Trophoblast cell (in vitro differentiated cells and primary cell): ENCODE results near the gene CCDC106.
A peak's percentile ranks its signal among the peaks of the same experiment; 100 is the strongest.

Experiments
- DNase-seq, 2 donors: peaks; one replicate each; pipeline ENCODE4 v3.0.0-alpha.2; 2016
- H2AFZ ChIP-seq: 2 replicates; pipeline ENCODE4 v1.6.1; 2013; ENCODE audit warnings: low read length, moderate library complexity, mild to moderate bottlenecking; ENCODE audit not compliant: insufficient read depth, poor library complexity
- H2AK5ac ChIP-seq: 2 replicates; pipeline ENCODE4 v1.6.1; 2013; ENCODE audit warnings: mild to moderate bottlenecking, low read length
- H2BK120ac ChIP-seq: 2 replicates; pipeline ENCODE4 v1.6.1; 2013; ENCODE audit warnings: low read length, mild to moderate bottlenecking, moderate library complexity; ENCODE audit not compliant: insufficient read depth, poor library complexity
- H2BK12ac ChIP-seq: 2 replicates; pipeline ENCODE4 v1.6.1; 2013; ENCODE audit warnings: mild to moderate bottlenecking, low read length, moderate library complexity
- H2BK5ac ChIP-seq: 2 replicates; pipeline ENCODE4 v1.6.1; 2013; ENCODE audit warnings: low read length, low read depth, moderate library complexity, mild to moderate bottlenecking; ENCODE audit not compliant: poor library complexity
- H3K14ac ChIP-seq: 2 replicates; pipeline ENCODE4 v1.6.1; 2013; ENCODE audit warnings: mild to moderate bottlenecking, low read length
- H3K18ac ChIP-seq: 2 replicates; pipeline ENCODE4 v1.6.1; 2013; ENCODE audit warnings: mild to moderate bottlenecking, low read length
- H3K23ac ChIP-seq: 2 replicates; pipeline ENCODE4 v1.6.1; 2013; ENCODE audit warnings: low read length
- H3K27ac ChIP-seq: 2 replicates; pipeline ENCODE4 v1.5.1; 2013; ENCODE audit warnings: low read depth, mild to moderate bottlenecking, inconsistent platforms, low read length, moderate library complexity
- H3K27me3 ChIP-seq: 2 replicates; pipeline ENCODE4 v1.6.1; 2013; ENCODE audit warnings: inconsistent platforms, mild to moderate bottlenecking, low read length, moderate library complexity; ENCODE audit not compliant: insufficient read depth
- H3K36me3 ChIP-seq, 2 experiments: 1 replicate in 1 of 2; 2 replicates in 1 of 2; pipeline ENCODE4 v1.6.1; 2013; ENCODE audit warnings: low read length in 2 of 2, mild to moderate bottlenecking in 2 of 2, moderate library complexity in 1 of 2; ENCODE audit not compliant: insufficient read depth in 2 of 2, control insufficient read depth in 1 of 2
- H3K4ac ChIP-seq: 2 replicates; pipeline ENCODE4 v1.6.1; 2013; ENCODE audit warnings: low read depth, mild to moderate bottlenecking, low read length, moderate library complexity
- H3K4me1 ChIP-seq, 2 experiments: 1 replicate in 1 of 2; 2 replicates in 1 of 2; pipeline ENCODE4 v1.6.1; 2013; ENCODE audit warnings: low read length in 2 of 2, mild to moderate bottlenecking in 2 of 2, moderate library complexity in 1 of 2; ENCODE audit not compliant: insufficient read depth in 2 of 2, control insufficient read depth in 1 of 2
- H3K4me2 ChIP-seq: 2 replicates; pipeline ENCODE4 v1.6.1; 2013; ENCODE audit warnings: inconsistent platforms, mild to moderate bottlenecking, low read length, moderate library complexity
- H3K4me3 ChIP-seq: 2 replicates; pipeline ENCODE4 v1.5.1; 2013; ENCODE audit warnings: mild to moderate bottlenecking, low read depth, low read length, inconsistent platforms
- H3K79me1 ChIP-seq: one replicate; pipeline ENCODE4 v1.6.1; 2013; ENCODE audit warnings: low read length
- H3K79me2 ChIP-seq: 2 replicates; pipeline ENCODE4 v1.6.1; 2013; ENCODE audit warnings: low read length, mild to moderate bottlenecking; ENCODE audit not compliant: control insufficient read depth, insufficient read depth, poor library complexity
- H3K9ac ChIP-seq: 2 replicates; pipeline ENCODE4 v1.6.1; 2013; ENCODE audit warnings: mild to moderate bottlenecking, low read length
- H3K9me3 ChIP-seq: 2 replicates; pipeline ENCODE4 v1.6.1; 2013; ENCODE audit warnings: low read depth, mild to moderate bottlenecking, control low read depth, inconsistent platforms, low read length; ENCODE audit not compliant: insufficient read depth
- H4K12ac ChIP-seq: 2 replicates; pipeline ENCODE4 v1.6.1; 2013; ENCODE audit warnings: low read depth, mild to moderate bottlenecking, low read length, moderate library complexity
- H4K8ac ChIP-seq: 2 replicates; pipeline ENCODE4 v1.6.1; 2013; ENCODE audit warnings: low read depth, mild to moderate bottlenecking, low read length, moderate library complexity
- H4K91ac ChIP-seq: one replicate; pipeline ENCODE4 v1.6.1; 2013; ENCODE audit warnings: low read depth, mild to moderate bottlenecking, low read length, moderate library complexity
- WGBS: extraction: QIAGEN DNeasy Blood & Tissue Kit; methylation state at CpG from one replicate; pipeline ENCODE4 v1.1.7; 2013; ENCODE audit warnings: missing lambda C conversion rate; ENCODE audit not compliant: insufficient read length, insufficient coverage; ENCODE audit errors: extremely low coverage; 5-methylcytosine and 5-hydroxymethylcytosine counted together

CCDC106 gene

DNA sequence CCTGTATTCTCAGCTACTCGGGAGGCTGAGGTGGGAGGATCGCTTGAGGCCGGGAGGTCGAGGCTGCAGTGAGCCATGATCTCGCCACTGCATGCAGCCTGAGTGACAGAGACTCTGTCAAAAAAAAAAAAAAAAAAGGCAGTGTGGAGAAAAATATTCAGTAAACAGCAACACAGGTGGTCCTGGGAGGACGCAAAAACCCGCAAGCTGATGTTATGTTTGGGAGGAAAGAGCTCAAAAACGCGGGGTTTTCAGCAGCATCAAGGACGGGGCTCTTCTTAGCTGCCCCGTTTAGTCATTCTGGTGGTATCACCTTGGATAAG lies 23.0 kb upstream of the CCDC106 start:
- no peak overlapping the region for H3K27ac ChIP-seq
- no peak overlapping the region for H2BK5ac ChIP-seq
- H3K79me2 ChIP-seq: peaks cover 5% of the 10 kb centered on the region
- H3K79me1 ChIP-seq: peaks cover 5% of the 10 kb centered on the region
- WGBS: no CpG with 5 or more reads among the region's 11 CpGs
- H3K4me2 ChIP-seq: peak overlapping the region; percentile 91
- peak overlapping the region; percentile 88 for H2AFZ ChIP-seq
- no peaks in the 10 kb centered on the region for H3K27me3 ChIP-seq
- H3K36me3 ChIP-seq: peaks cover 10 to 15% of the 10 kb centered on the region in 2 experiments
- no peak overlapping the region for H3K14ac ChIP-seq
- H3K9me3 ChIP-seq: peaks cover 7% of the 10 kb centered on the region
- H3K18ac ChIP-seq: no peak overlapping the region
- no peak overlapping the region for H3K23ac ChIP-seq
- H3K9ac ChIP-seq: no peak overlapping the region
- peak overlapping the region; percentile 88 for H4K12ac ChIP-seq
- no peak overlapping the region for H2BK12ac ChIP-seq
- peak overlapping the region; percentile 30 for H2BK120ac ChIP-seq
- H3K4me3 ChIP-seq: no peak overlapping the region
- H3K4me1 ChIP-seq: peaks cover 3% of the 10 kb centered on the region in 2 experiments
- H2AK5ac ChIP-seq: no peak overlapping the region
- no peak overlapping the region for H4K91ac ChIP-seq
- H3K4ac ChIP-seq: no peak overlapping the region
- H4K8ac ChIP-seq: peak overlapping the region; percentile 81
- DNase-seq: no peak

DNA sequence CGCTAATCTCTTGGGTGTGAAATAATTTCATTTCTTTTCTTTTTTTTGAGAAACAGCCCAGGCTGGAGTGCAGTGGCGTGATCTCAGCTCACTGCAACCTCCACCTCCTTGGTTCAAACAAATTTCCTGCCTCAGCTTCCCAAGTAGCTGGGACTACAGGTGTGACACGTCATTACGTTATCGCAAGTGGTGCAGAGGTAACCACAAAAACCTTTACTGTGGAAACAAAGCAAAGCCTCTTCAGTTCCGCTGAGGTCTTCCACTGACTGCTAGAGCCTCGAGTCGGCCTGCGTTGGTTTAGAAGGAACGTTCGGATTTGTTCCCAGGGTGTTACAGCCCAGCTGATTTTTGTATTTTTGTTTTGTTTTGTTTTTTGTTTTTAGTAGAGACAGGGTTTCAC lies 21.7 kb upstream of the CCDC106 start:
- no CpG with 5 or more reads among the region's 11 CpGs for WGBS
- H2BK12ac ChIP-seq: no peak overlapping the region
- no peak overlapping the region for H2AFZ ChIP-seq
- H2BK5ac ChIP-seq: no peak overlapping the region
- H3K27me3 ChIP-seq: no peaks in the 10 kb centered on the region
- H3K79me1 ChIP-seq: peaks cover 5% of the 10 kb centered on the region
- no peak overlapping the region for H3K4me2 ChIP-seq
- H4K91ac ChIP-seq: no peak overlapping the region
- no peak overlapping the region for H3K4me3 ChIP-seq
- no peak overlapping the region for H2AK5ac ChIP-seq
- no peak for DNase-seq
- peaks cover 7 to 10% of the 10 kb centered on the region in 2 experiments for H3K36me3 ChIP-seq
- no peak overlapping the region for H3K4ac ChIP-seq
- H3K27ac ChIP-seq: no peak overlapping the region
- no peak overlapping the region for H3K23ac ChIP-seq
- H4K8ac ChIP-seq: no peak overlapping the region
- no peak overlapping the region for H3K18ac ChIP-seq
- H3K4me1 ChIP-seq: peaks cover 3% of the 10 kb centered on the region in 2 experiments
- no peak overlapping the region for H3K9ac ChIP-seq
- H3K14ac ChIP-seq: no peak overlapping the region
- peaks cover 5% of the 10 kb centered on the region for H3K9me3 ChIP-seq
- H3K79me2 ChIP-seq: peaks cover 5% of the 10 kb centered on the region
- no peak overlapping the region for H4K12ac ChIP-seq
- H2BK120ac ChIP-seq: no peak overlapping the region

DNA sequence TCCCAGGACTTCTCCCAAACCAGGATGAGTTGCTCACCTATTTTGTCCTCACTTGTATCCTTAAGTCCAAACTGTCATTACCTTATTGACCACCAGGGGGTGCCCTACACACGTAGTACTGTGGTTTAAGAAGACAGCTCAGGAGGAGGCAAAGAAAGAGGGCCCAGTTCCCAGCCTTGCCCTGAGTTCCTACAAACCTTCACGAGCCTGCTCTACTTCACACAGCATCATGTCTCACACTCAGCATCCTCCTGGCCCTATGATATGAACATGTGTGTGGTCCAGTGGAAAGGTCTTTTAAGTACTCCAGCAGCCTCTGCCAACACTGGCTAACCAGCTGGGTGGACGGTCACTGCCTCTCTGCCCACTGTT lies 15.6 kb upstream of the CCDC106 start:
- no peak overlapping the region for H4K12ac ChIP-seq
- H3K27me3 ChIP-seq: no peaks in the 10 kb centered on the region
- H2BK120ac ChIP-seq: no peak overlapping the region
- peaks cover 0 to 3% of the 10 kb centered on the region in 2 experiments for H3K36me3 ChIP-seq
- no peak overlapping the region for H3K14ac ChIP-seq
- no peak overlapping the region for H4K8ac ChIP-seq
- H3K4me3 ChIP-seq: peak overlapping the region; percentile 32
- H3K79me1 ChIP-seq: peaks cover 6% of the 10 kb centered on the region
- no peak overlapping the region for H3K23ac ChIP-seq
- no peak overlapping the region for H2BK12ac ChIP-seq
- H3K9me3 ChIP-seq: no peaks in the 10 kb centered on the region
- no peak overlapping the region for H3K4ac ChIP-seq
- H3K9ac ChIP-seq: no peak overlapping the region
- no peak overlapping the region for H4K91ac ChIP-seq
- no peak overlapping the region for H3K27ac ChIP-seq
- no peak overlapping the region for H3K4me2 ChIP-seq
- H2BK5ac ChIP-seq: no peak overlapping the region
- peak; percentile 96 to 100 for DNase-seq
- H3K79me2 ChIP-seq: peaks cover 11% of the 10 kb centered on the region
- peaks cover 11 to 14% of the 10 kb centered on the region in 2 experiments for H3K4me1 ChIP-seq
- no peak overlapping the region for H3K18ac ChIP-seq
- no peak overlapping the region for H2AFZ ChIP-seq
- H2AK5ac ChIP-seq: no peak overlapping the region
- no CpG with 5 or more reads among the region's 3 CpGs for WGBS

DNA sequence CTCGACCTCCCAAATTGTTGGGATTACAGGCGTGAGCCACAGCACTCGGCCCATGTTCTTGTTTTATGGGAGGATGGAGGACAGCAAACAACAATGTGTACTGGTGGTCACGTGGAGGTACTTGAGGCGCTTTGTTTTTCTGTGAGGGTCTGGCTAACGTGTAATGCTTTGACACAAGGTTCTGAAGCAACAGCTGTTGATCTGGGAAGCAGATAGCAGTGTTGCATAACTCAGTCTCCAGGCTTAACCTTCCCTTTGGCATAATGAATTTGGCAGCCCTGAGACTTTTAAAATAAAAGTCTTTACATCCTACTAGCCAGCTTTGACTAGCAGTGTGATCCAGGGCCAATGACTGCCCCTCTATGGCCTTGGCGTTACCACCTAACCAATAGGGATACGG lies 14.2 kb upstream of the CCDC106 start:
- H3K27ac ChIP-seq: no peak overlapping the region
- H4K8ac ChIP-seq: peak overlapping the region; percentile 76
- H3K4me3 ChIP-seq: no peak overlapping the region
- no peaks in the 10 kb centered on the region for H3K27me3 ChIP-seq
- no peak overlapping the region for H3K9ac ChIP-seq
- H2AFZ ChIP-seq: no peak overlapping the region
- no peak overlapping the region for H3K18ac ChIP-seq
- H3K14ac ChIP-seq: no peak overlapping the region
- no peak overlapping the region for H4K12ac ChIP-seq
- peaks cover 6% of the 10 kb centered on the region for H3K79me1 ChIP-seq
- peaks cover 4 to 7% of the 10 kb centered on the region in 2 experiments for H3K36me3 ChIP-seq
- DNase-seq: peak in 1 of 2 donors; percentile 33
- no peak overlapping the region for H4K91ac ChIP-seq
- no peaks in the 10 kb centered on the region for H3K9me3 ChIP-seq
- H2AK5ac ChIP-seq: no peak overlapping the region
- H2BK12ac ChIP-seq: no peak overlapping the region
- H3K23ac ChIP-seq: no peak overlapping the region
- H2BK5ac ChIP-seq: no peak overlapping the region
- no peak overlapping the region for H2BK120ac ChIP-seq
- peaks cover 11% of the 10 kb centered on the region for H3K79me2 ChIP-seq
- H3K4ac ChIP-seq: no peak overlapping the region
- peaks cover 11 to 14% of the 10 kb centered on the region in 2 experiments for H3K4me1 ChIP-seq
- WGBS: no CpG with 5 or more reads among the region's 8 CpGs
- H3K4me2 ChIP-seq: no peak overlapping the region
